Motor neuron (in vitro differentiated cells): ENCODE data around the gene CERK. TPM values are rescaled to one million over a fixed set of nuclear protein-coding genes. Genes with fewer than 3 reads are reported as not detected.

Experiments used
- ATAC-seq, 8 experiments: fragments of 200-7000 bp; cut with Tn5 transposase; replicated peaks in 6 of 8; 2 replicates each; pipeline ENCODE4 v1.8.0; 2021; ENCODE audit warnings: mild to moderate bottlenecking in 8 of 8, moderate library complexity in 8 of 8
- H3K27ac ChIP-seq, 2 donors: fragments of 250-450 bp; sonication (Bioruptor Pico); 2 replicates each; pipeline ENCODE4 v1.9.0; 2021; ENCODE audit warnings: antibody characterized with exemption in 2 of 2, mild to moderate bottlenecking in 2 of 2, moderate library complexity in 1 of 2
- H3K4me1 ChIP-seq, 2 donors: fragments of 250-450 bp; sonication (Bioruptor Pico); replicated peaks in 1 of 2; 2 replicates each; pipeline ENCODE4 v1.6.1; 2021; ENCODE audit warnings: antibody characterized with exemption in 2 of 2, mild to moderate bottlenecking in 2 of 2, moderate library complexity in 1 of 2
- H3K4me3 ChIP-seq, 5 donors: fragments of 250-450 bp; sonication (Bioruptor Pico); 2 replicates each; pipeline ENCODE4 v1.9.0; 2021; ENCODE audit warnings: antibody characterized with exemption in 5 of 5, mild to moderate bottlenecking in 5 of 5, moderate library complexity in 4 of 5
- WGBS, 10 experiments: fragments of 450-650 bp; shearing (Covaris generic); methylation state at CpG; one replicate each; pipeline ENCODE4 v1.0.0; 2022; 5-methylcytosine and 5-hydroxymethylcytosine counted together
- in situ Hi-C, 9 experiments: fragments of 400-800 bp; cut with MboI; loops; one replicate each; pipeline ENCODE4 v1.15.0; 2021; ENCODE audit warnings: low sequenced_read_pairs in 9 of 9, low pct_unique_long_range_greater_than_20kb in 2 of 9; ENCODE audit not compliant: unreplicated experiment in 9 of 9
- total RNA-seq, 8 experiments: library from RNA; unstranded; fragments of 300-600 nt; gene quantifications; 2 replicates each; pipeline versions ENCODE4 v1.2.3 to v1.2.4, GENCODE V29; 2022

Gene CERK
- total RNA-seq, 8 experiments from 2014 or later: 15.7 to 136 (median 58.0) TPM

GRCh38 chr22:46714550-46714949 lies 23.5 kb downstream of the CERK start:
- Histone ChIP-seq H3K27ac (no peak overlapping the region), H3K4me3 (no peak overlapping the region), H3K4me1 (peaks cover 4% of the 10 kb centered on the region in 2 donors)
- 35 to 100% (median 92%) methylated on average over 1 to 4 of the region's 4 CpGs for WGBS, 10 experiments
- no peak for ATAC-seq
- in situ Hi-C loops: no loop called here

- in situ Hi-C loops: no loop called here
- H3K4me3 ChIP-seq: no peak overlapping the region
- ATAC-seq: no peak
- WGBS, 10 experiments: 80 to 100% (median 94%) methylated on average over 2 to 8 of the region's 8 CpGs
- H3K4me1 ChIP-seq: peaks cover 4% of the 10 kb centered on the region in 2 donors
- H3K27ac ChIP-seq: no peak overlapping the region
Observed at GRCh38 chr22:46712288-46712687, 25.8 kb downstream of the CERK start.

- WGBS, 10 experiments: 0 to 90% (median 63%) methylated on average over 1 to 8 of the region's 11 CpGs; no CpG with 5 or more reads in 2 of the 10 experiments
- peak; percentile 72 to 100 (median 92) for ATAC-seq
- Histone ChIP-seq H3K4me1 (peaks cover 4% of the 10 kb centered on the region in 2 donors), H3K27ac (peak overlapping the region in 1 of 2 donors; percentile 43), H3K4me3 (no peak overlapping the region)
- in situ Hi-C loops: no loop called here
Observed at GRCh38 chr22:46710806-46711205, 27.2 kb downstream of the CERK start.

GRCh38 chr22:46708766-46709330 lies 29.2 kb downstream of the CERK start:
- peaks cover 4% of the 10 kb centered on the region in 2 donors for H3K4me1 ChIP-seq
- no peak overlapping the region for H3K27ac ChIP-seq
- in situ Hi-C loops: no loop called here
- no peak overlapping the region for H3K4me3 ChIP-seq
- no peak for ATAC-seq
- 61 to 100% (median 100%) methylated on average over 1 to 4 of the region's 17 CpGs; no CpG with 5 or more reads in 6 of the 10 experiments for WGBS, 10 experiments

GRCh38 chr22:46707827-46708570 lies 30.1 kb downstream of the CERK start:
- Histone ChIP-seq H3K4me1 (peaks cover 4 to 7% of the 10 kb centered on the region in 2 donors), H3K27ac (no peak overlapping the region), H3K4me3 (no peak overlapping the region)
- ATAC-seq: no peak
- WGBS, 10 experiments: 83 to 100% (median 93%) methylated on average over 2 to 13 of the region's 32 CpGs; no CpG with 5 or more reads in 4 of the 10 experiments
- in situ Hi-C loops: no loop called here

- in situ Hi-C loops: no loop called here
- H3K4me1 ChIP-seq: peaks cover 4 to 11% of the 10 kb centered on the region in 2 donors
- no peak overlapping the region for H3K4me3 ChIP-seq
- no peak for ATAC-seq
- 100% methylated on average over 6 of the region's 13 CpGs; no CpG with 5 or more reads in 9 of the 10 experiments for WGBS, 10 experiments
- H3K27ac ChIP-seq: no peak overlapping the region
Observed at GRCh38 chr22:46707305-46707704, 30.7 kb downstream of the CERK start.

GRCh38 chr22:46706060-46706459 lies 32.0 kb downstream of the CERK start:
- H3K4me3 ChIP-seq: no peak overlapping the region
- peaks cover 4 to 11% of the 10 kb centered on the region in 2 donors for H3K4me1 ChIP-seq
- H3K27ac ChIP-seq: no peak overlapping the region
- 94 to 100% (median 100%) methylated on average over 1 to 3 of the region's 12 CpGs; no CpG with 5 or more reads in 6 of the 10 experiments for WGBS, 10 experiments
- ATAC-seq: no peak
- in situ Hi-C loops: no loop called here

- WGBS, 10 experiments: 78 to 100% (median 83%) methylated on average over 1 to 5 of the region's 6 CpGs; no CpG with 5 or more reads in 5 of the 10 experiments
Observed at GRCh38 chr22:46703996-46704370, 34.1 kb downstream of the CERK start.

GRCh38 chr22:46703171-46703995 lies 34.7 kb downstream of the CERK start:
- WGBS, 10 experiments: 60 to 100% (median 86%) methylated on average over 1 to 5 of the region's 26 CpGs; no CpG with 5 or more reads in 6 of the 10 experiments
- peak in 2 of 8 experiments; percentile 23 to 27 for ATAC-seq
- in situ Hi-C loops: no loop called here

More at GRCh38 chr22:46703996-46704370, 34.1 kb downstream of the CERK start:
- Histone ChIP-seq H3K4me1 (peaks cover 0 to 7% of the 10 kb centered on the region in 2 donors), H3K4me3 (no peak overlapping the region), H3K27ac (no peak overlapping the region)
- ATAC-seq: no peak
- in situ Hi-C loops: no loop called here

GRCh38 chr22:46701262-46701661 lies 36.8 kb downstream of the CERK start:
- Histone ChIP-seq H3K4me1 (peaks cover 0 to 7% of the 10 kb centered on the region in 2 donors), H3K27ac (no peak overlapping the region), H3K4me3 (no peak overlapping the region)
- in situ Hi-C loops: no loop called here
- WGBS, 10 experiments: 75 to 100% (median 99%) methylated on average over 2 to 12 of the region's 33 CpGs; no CpG with 5 or more reads in 5 of the 10 experiments
- ATAC-seq: no peak

More at GRCh38 chr22:46703171-46703995, 34.7 kb downstream of the CERK start:
- Histone ChIP-seq H3K27ac (no peak overlapping the region), H3K4me1 (peaks cover 0 to 7% of the 10 kb centered on the region in 2 donors), H3K4me3 (no peak overlapping the region)

- in situ Hi-C loops: no loop called here
- WGBS, 10 experiments: 93 to 100% (median 100%) methylated on average over 2 to 11 of the region's 17 CpGs; no CpG with 5 or more reads in 4 of the 10 experiments
- H3K27ac ChIP-seq: no peak overlapping the region
- ATAC-seq: no peak
- peaks cover 5 to 11% of the 10 kb centered on the region in 2 donors for H3K4me1 ChIP-seq
- H3K4me3 ChIP-seq: no peak overlapping the region
Observed at GRCh38 chr22:46699091-46699490, 39.0 kb downstream of the CERK start.

GRCh38 chr22:46697811-46698515 lies 40.1 kb downstream of the CERK start:
- ATAC-seq: no peak
- no peak overlapping the region for H3K27ac ChIP-seq
- WGBS, 10 experiments: 91 to 100% (median 96%) methylated on average over 2 to 13 of the region's 24 CpGs; no CpG with 5 or more reads in 1 of the 10 experiments
- peaks cover 8 to 12% of the 10 kb centered on the region in 2 donors for H3K4me1 ChIP-seq
- no peak overlapping the region for H3K4me3 ChIP-seq
- in situ Hi-C loops: no loop called here
